Sigmoid colon (tissue), 4 donors: Measurements from ENCODE around the gene CEMIP.

Source experiments
- POLR2A ChIP-seq, 2 donors: fragments of 450-650 bp; IDR thresholded peaks; one replicate each; pipeline ENCODE4 v1.6.1; 2016; ENCODE audit warnings: antibody characterized with exemption in 2 of 2, mild to moderate bottlenecking in 2 of 2, moderate library complexity in 2 of 2
- POLR2AphosphoS5 ChIP-seq, 4 donors: sonication (generic); formaldehyde crosslinking; IDR thresholded peaks; one replicate each; pipeline ENCODE4 v1.6.1; 2017; ENCODE audit warnings: antibody characterized with exemption in 4 of 4
- TF ChIP-seq, protein P1 (sequence below), 4 experiments: fragments of 450-650 bp in 3 of 4; fragments of 200-600 bp in 1 of 4; IDR thresholded peaks; one replicate each; pipeline ENCODE4 v1.5.1; 2016 to 2019; ENCODE audit warnings: antibody characterized with exemption in 4 of 4, mild to moderate bottlenecking in 3 of 4, moderate library complexity in 2 of 4

- TF ChIP-seq, protein P1, sequence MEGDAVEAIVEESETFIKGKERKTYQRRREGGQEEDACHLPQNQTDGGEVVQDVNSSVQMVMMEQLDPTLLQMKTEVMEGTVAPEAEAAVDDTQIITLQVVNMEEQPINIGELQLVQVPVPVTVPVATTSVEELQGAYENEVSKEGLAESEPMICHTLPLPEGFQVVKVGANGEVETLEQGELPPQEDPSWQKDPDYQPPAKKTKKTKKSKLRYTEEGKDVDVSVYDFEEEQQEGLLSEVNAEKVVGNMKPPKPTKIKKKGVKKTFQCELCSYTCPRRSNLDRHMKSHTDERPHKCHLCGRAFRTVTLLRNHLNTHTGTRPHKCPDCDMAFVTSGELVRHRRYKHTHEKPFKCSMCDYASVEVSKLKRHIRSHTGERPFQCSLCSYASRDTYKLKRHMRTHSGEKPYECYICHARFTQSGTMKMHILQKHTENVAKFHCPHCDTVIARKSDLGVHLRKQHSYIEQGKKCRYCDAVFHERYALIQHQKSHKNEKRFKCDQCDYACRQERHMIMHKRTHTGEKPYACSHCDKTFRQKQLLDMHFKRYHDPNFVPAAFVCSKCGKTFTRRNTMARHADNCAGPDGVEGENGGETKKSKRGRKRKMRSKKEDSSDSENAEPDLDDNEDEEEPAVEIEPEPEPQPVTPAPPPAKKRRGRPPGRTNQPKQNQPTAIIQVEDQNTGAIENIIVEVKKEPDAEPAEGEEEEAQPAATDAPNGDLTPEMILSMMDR (IDR thresholded peaks at IDR 0.05), result no peak
- no peak for TF ChIP-seq POLR2A (IDR thresholded peaks at IDR 0.05)
- no peak for TF ChIP-seq POLR2AphosphoS5 (IDR thresholded peaks at IDR 0.05)
These were observed 114.6 kb downstream of the CEMIP start for GRCh38 chr15:80893777-80894176.
